Stomach (tissue), 9 donors: ENCODE measurements around the gene CTF1. TPM values are rescaled to one million over a fixed set of nuclear protein-coding genes. Genes with fewer than 3 reads are reported as not detected.

Experiments
- DNase-seq, 2 donors: peaks; one replicate each; pipeline versions ENCODE4 v3.0.0 to v3.0.0-alpha.2; 2013 to 2019
- H3K27ac ChIP-seq, 5 donors: fragments of 200-600 bp in 4 of 5; sonication (generic) in 4 of 5; one replicate each; pipeline ENCODE4 v1.5.1; 2013 to 2019; ENCODE audit warnings: mild to moderate bottlenecking in 1 of 5, moderate library complexity in 1 of 5
- H3K27me3 ChIP-seq, 3 donors: fragments of 200-600 bp; sonication (generic); one replicate each; pipeline ENCODE4 v1.5.1; 2017 to 2019; ENCODE audit warnings: mixed run types in 1 of 3
- H3K36me3 ChIP-seq, 4 donors: fragments of 200-600 bp; sonication (generic); 1 replicate in 3 of 4; 2 replicates in 1 of 4; pipeline ENCODE4 v1.5.1; 2016 to 2019
- H3K4me1 ChIP-seq, 4 donors: fragments of 200-600 bp; sonication (generic); one replicate each; pipeline ENCODE4 v1.5.1; 2016 to 2019
- H3K4me3 ChIP-seq, 4 donors: fragments of 200-600 bp; sonication (generic) in 3 of 4; one replicate each; pipeline ENCODE4 v1.5.1; 2016 to 2019; ENCODE audit warnings: mild to moderate bottlenecking in 1 of 4
- H3K9me3 ChIP-seq, 4 donors: fragments of 200-600 bp; sonication (generic); one replicate each; pipeline ENCODE4 v1.5.1; 2016 to 2019
- CTCF ChIP-seq, 7 experiments: fragments of 450-650 bp in 4 of 7; fragments of 200-600 bp in 3 of 7; sonication (generic) in 3 of 7; IDR thresholded peaks; one replicate each; pipeline ENCODE4 v1.5.1; 2016 to 2019; ENCODE audit warnings: antibody characterized with exemption in 7 of 7, control low read depth in 2 of 7, mild to moderate bottlenecking in 1 of 7
- EP300 ChIP-seq: sonication (generic); formaldehyde crosslinking; IDR thresholded peaks from one replicate; pipeline ENCODE4 v1.6.1; 2017; ENCODE audit warnings: antibody characterized with exemption
- POLR2A ChIP-seq, 4 donors: fragments of 450-650 bp; IDR thresholded peaks; one replicate each; pipeline ENCODE4 v1.6.1; 2016; ENCODE audit warnings: antibody characterized with exemption in 4 of 4, control low read depth in 2 of 4, mild to moderate bottlenecking in 1 of 4, moderate library complexity in 1 of 4
- POLR2AphosphoS5 ChIP-seq, 3 donors: sonication (generic); formaldehyde crosslinking; IDR thresholded peaks; one replicate each; pipeline ENCODE4 v1.6.1; 2016; ENCODE audit warnings: antibody characterized with exemption in 3 of 3
- WGBS, 5 donors: extraction: QIAGEN DNeasy Blood & Tissue Kit in 3 of 5; methylation state at CpG; one replicate each; pipeline versions ENCODE4 v1.1.5 to v1.1.7; 2013 to 2018; 5-methylcytosine and 5-hydroxymethylcytosine counted together
- intact Hi-C: fragments of 100-400 bp; cut with DNase I; formaldehyde crosslinking; loops from one replicate; pipeline ENCODE4 v1.15.1; 2023; ENCODE audit warnings: low total_unique reads
- polyA plus RNA-seq, 3 donors: library from polyadenylated mRNA; stranded (reverse); fragments of 200-250 nt; gene quantifications; one replicate each; pipeline ENCODE4 v1.2.3, GENCODE V29; 2013
- total RNA-seq, 5 donors: library from RNA; depleted of rRNA; stranded (reverse); fragments of >200 nt; gene quantifications; one replicate each; pipeline versions ENCODE4 v1.1.0 to v1.2.3, GENCODE V29; 2014 to 2016
- donor health status: healthy with polysubstance abuse.
- donor health status: Bipolar disorder and iron deficiency.
- donor health status: healthy.

CTF1 gene
- total and polyA plus RNA-seq, 8 donors: 0.29 to 4.5 (median 2.2) TPM; not detected in 2

DNA sequence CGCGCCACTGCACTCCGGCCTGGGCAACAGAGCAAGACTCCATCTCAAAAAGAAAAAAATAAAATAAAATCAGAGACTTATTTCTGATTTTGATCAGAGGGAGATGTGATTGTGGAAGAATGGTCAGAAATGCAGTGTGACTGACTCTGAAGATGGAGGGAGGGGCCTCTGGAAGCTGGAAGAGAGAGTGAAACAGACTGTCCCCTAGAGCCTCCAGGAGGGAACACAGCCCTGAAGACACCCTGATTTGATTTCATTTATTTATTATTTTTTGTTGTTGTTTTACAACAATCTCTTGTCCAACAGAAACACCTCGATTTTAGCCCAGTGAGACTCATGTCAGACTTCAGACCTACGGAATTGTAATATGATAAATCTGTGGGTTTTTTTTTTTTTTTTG is 28.7 kb upstream of the CTF1 start:
- peaks cover 0 to 6% (median 4%) of the 10 kb centered on the region in 4 donors for H3K36me3 ChIP-seq
- TF ChIP-seq CTCF (IDR thresholded peaks at IDR 0.05): no peak
- TF ChIP-seq POLR2AphosphoS5 (IDR thresholded peaks at IDR 0.05): no peak
- no peak for TF ChIP-seq POLR2A (IDR thresholded peaks at IDR 0.05)
- no peak for TF ChIP-seq EP300
- intact Hi-C loops: no loop called here
- no peak overlapping the region for H3K27ac ChIP-seq
- 85 to 91% (median 89%) methylated on average over 5 of the region's 5 CpGs for WGBS, 5 donors
- no peaks in the 10 kb centered on the region for H3K27me3 ChIP-seq
- DNase-seq: peak in 1 of 2 donors; percentile 13
- H3K9me3 ChIP-seq: no peaks in the 10 kb centered on the region
- no peaks in the 10 kb centered on the region for H3K4me1 ChIP-seq
- no peak overlapping the region for H3K4me3 ChIP-seq

- no peak for DNase-seq
- Histone ChIP-seq H3K4me3 (no peak overlapping the region), H3K27me3 (no peaks in the 10 kb centered on the region), H3K9me3 (no peaks in the 10 kb centered on the region), H3K4me1 (peaks cover 8 to 17% (median 14%) of the 10 kb centered on the region in 4 donors), H3K36me3 (peaks cover 0 to 6% (median 4%) of the 10 kb centered on the region in 4 donors), H3K27ac (no peak overlapping the region)
- intact Hi-C loops: no loop called here
- TF ChIP-seq POLR2A (IDR thresholded peaks at IDR 0.05) (no peak), EP300 (no peak), POLR2AphosphoS5 (IDR thresholded peaks at IDR 0.05) (no peak), CTCF (IDR thresholded peaks at IDR 0.05) (no peak)
- WGBS, 5 donors: 85 to 90% (median 89%) methylated on average over 6 of the region's 6 CpGs
Measured at GRCh38 chr16:30870904-30871303, 25.5 kb upstream of the CTF1 start.

DNA sequence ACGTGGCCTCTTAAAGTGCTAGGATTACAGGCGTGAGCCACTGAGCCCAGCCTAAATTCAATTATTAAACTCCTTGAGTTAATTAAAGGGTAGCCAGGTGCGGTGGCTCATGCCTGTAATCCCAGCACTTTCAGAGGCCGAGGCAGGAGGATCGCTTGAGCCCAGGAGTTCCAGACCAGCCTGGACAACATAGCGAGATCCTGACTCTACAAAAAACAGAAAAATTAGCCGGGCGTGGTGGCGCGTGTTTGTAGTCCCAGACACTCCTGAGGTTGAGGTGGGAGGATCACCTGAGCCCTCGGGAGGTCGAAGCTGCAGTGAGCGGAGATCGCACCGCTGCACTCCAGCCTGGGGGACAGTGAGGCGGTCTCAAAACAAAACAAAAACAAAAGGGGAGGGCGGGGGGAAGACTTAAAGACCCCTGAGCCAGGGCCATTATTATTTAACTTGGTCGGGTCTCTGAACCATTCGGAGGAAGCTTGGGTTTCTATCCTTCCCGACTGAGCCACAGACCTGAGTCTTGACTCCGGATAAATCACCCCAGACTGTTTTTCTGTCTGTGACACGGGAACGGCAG is 22.1 kb upstream of the CTF1 start:
- peaks cover 21 to 44% (median 34%) of the 10 kb centered on the region in 4 donors for H3K4me1 ChIP-seq
- intact Hi-C loops: no loop called here
- H3K9me3 ChIP-seq: no peaks in the 10 kb centered on the region
- peak overlapping the region; percentile 93 to 97 (median 94) for H3K27ac ChIP-seq
- TF ChIP-seq POLR2A (IDR thresholded peaks at IDR 0.05): no peak
- no peak for TF ChIP-seq POLR2AphosphoS5 (IDR thresholded peaks at IDR 0.05)
- TF ChIP-seq EP300: no peak
- TF ChIP-seq CTCF (IDR thresholded peaks at IDR 0.05): no peak
- H3K4me3 ChIP-seq: peak overlapping the region; percentile 81 to 95 (median 92)
- no peak for DNase-seq
- WGBS, 5 donors: 20 to 27% (median 20%) methylated on average over 23 of the region's 23 CpGs
- peaks cover 0 to 21% (median 10%) of the 10 kb centered on the region in 4 donors for H3K36me3 ChIP-seq
- H3K27me3 ChIP-seq: no peaks in the 10 kb centered on the region

- intact Hi-C loops: no loop called here
- H3K36me3 ChIP-seq: peaks cover 0 to 26% (median 16%) of the 10 kb centered on the region in 4 donors
- TF ChIP-seq EP300: no peak
- no peak for TF ChIP-seq CTCF (IDR thresholded peaks at IDR 0.05)
- peak; percentile 88 to 97 (median 90) for TF ChIP-seq POLR2AphosphoS5 (IDR thresholded peaks at IDR 0.05)
- TF ChIP-seq POLR2A (IDR thresholded peaks at IDR 0.05): peak in 2 of 4 donors; percentile 45 to 68
- H3K9me3 ChIP-seq: no peaks in the 10 kb centered on the region
- no peaks in the 10 kb centered on the region for H3K27me3 ChIP-seq
- 0% methylated on average over 38 to 85 of the region's 85 CpGs for WGBS, 5 donors
- peaks cover 21 to 44% (median 34%) of the 10 kb centered on the region in 4 donors for H3K4me1 ChIP-seq
- H3K27ac ChIP-seq: peak overlapping the region; percentile 93 to 97 (median 94)
- H3K4me3 ChIP-seq: peak overlapping the region; percentile 81 to 95 (median 92)
- peak; percentile 93 to 98 for DNase-seq
Measured at GRCh38 chr16:30874821-30875717, 21.3 kb upstream of the CTF1 start.
